RWPE1 (cell line): ENCODE data around the gene NPRL2.

Experiments
- CTCF ChIA-PET: fragments of 350-600 bp; sonication (Branson Sonifier 250); formaldehyde crosslinking; extraction: SDS; loops from one replicate; lab custom pipeline; 2021; lab: Yijun Ruan, JAX
- POLR2A ChIA-PET: fragments of 400-600 bp; formaldehyde crosslinking; extraction: SDS; loops from one replicate; lab custom pipeline; 2020; ENCODE audit warnings: antibody characterized with exemption; ENCODE audit not compliant: low non-redundant PET; lab: Yijun Ruan, JAX
- DNase-seq: peaks from one replicate; pipeline ENCODE4 v3.0.0; 2012; ENCODE audit warnings: low spot score
- H3K27ac ChIP-seq: fragments of 450-650 bp; 2 replicates; pipeline ENCODE4 v1.5.1; 2017
- TF ChIP-seq, protein P1 (sequence below): fragments of 450-650 bp; conservative IDR thresholded peaks from 2 replicates; pipeline ENCODE4 v1.5.1; 2017; ENCODE audit warnings: low read depth, mild to moderate bottlenecking

Gene NPRL2

DNA sequence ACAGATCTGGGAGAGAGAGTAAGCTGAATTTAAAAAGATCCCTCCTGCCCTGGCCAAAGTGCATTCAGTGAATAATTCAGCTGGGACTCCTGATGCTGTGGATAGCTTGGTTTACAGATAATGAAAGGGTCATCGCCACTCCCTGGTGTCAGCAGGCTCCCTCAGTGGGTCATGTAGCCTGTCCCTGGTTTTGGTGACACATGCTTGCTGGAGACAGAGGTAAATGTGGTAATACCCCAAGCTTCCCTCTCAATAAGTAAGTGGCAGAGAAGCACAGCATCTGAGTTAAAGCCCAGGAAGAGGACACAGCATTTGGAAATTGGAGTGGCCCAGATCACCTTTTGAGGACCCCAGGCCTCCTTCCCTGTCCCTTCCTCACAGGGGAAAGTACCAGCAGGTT is 6.9 kb upstream of the NPRL2 start:
- peak overlapping the region; percentile 77 for H3K27ac ChIP-seq
- DNase-seq: no peak
- TF ChIP-seq, protein P1, sequence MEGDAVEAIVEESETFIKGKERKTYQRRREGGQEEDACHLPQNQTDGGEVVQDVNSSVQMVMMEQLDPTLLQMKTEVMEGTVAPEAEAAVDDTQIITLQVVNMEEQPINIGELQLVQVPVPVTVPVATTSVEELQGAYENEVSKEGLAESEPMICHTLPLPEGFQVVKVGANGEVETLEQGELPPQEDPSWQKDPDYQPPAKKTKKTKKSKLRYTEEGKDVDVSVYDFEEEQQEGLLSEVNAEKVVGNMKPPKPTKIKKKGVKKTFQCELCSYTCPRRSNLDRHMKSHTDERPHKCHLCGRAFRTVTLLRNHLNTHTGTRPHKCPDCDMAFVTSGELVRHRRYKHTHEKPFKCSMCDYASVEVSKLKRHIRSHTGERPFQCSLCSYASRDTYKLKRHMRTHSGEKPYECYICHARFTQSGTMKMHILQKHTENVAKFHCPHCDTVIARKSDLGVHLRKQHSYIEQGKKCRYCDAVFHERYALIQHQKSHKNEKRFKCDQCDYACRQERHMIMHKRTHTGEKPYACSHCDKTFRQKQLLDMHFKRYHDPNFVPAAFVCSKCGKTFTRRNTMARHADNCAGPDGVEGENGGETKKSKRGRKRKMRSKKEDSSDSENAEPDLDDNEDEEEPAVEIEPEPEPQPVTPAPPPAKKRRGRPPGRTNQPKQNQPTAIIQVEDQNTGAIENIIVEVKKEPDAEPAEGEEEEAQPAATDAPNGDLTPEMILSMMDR: no peak
- ChIA-PET CTCF (no interaction called here), POLR2A (no interaction called here)

DNA sequence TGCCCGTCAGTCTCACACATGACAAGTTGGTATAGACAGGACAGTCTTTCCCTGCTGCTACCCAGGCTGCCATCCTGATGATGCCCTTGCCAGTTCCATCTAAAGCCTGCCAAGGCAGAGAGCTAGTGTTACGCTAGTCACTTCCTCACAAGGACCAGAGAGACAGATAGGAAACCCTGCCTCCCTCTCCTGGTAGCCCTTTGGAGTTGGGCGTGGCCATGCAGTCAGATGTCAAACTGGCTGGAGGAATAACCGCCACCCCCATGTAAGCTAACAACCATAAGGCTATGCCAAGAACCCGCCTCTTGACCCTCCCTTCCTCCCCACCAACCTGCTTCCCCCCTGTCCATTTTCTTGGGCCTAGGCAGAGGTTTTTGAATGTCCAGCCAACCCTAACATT is 6.0 kb upstream of the NPRL2 start:
- peak overlapping the region; percentile 77 for H3K27ac ChIP-seq
- no peak for DNase-seq
- TF ChIP-seq, protein P1: no peak
- POLR2A ChIA-PET: no interaction called here
- CTCF ChIA-PET: no interaction called here

DNA sequence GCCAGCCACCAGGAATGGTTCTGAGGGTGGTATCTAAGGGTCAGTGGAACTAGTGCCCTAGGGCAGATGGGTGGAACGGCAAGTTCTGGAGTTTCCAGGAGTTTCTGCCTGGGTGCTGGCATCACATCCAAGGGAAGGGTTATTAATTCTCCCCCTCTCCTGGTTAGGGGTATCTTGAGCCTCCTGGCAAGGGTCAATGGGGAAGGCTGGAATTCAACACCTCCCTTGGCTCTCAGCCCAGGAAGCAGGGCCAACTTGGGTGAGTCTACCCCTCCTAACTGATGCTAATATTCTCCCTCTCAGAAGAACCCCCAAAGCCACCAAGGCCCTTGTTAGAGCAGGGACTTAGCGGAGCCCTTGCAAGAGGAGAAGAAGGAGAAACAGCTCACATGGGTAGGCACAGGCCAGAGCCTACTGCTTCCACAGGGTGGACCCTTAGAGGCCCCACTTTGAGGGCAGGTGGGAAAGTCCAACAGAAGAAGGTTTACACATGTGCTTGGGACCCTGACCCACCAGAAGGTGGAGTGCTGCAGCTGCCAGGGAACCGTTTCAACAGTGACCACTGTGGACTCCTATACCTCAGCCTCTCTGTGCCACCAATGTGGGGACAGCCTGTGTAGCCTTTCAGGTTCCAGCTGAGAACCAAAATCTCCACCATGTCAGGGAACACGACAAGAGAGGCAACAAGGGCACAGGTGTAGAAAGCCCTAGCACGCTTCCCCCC is 5.4 kb upstream of the NPRL2 start:
- POLR2A ChIA-PET: no interaction called here
- TF ChIP-seq, protein P1: no peak
- CTCF ChIA-PET: no interaction called here
- no peak for DNase-seq
- peak overlapping the region; percentile 77 for H3K27ac ChIP-seq

DNA sequence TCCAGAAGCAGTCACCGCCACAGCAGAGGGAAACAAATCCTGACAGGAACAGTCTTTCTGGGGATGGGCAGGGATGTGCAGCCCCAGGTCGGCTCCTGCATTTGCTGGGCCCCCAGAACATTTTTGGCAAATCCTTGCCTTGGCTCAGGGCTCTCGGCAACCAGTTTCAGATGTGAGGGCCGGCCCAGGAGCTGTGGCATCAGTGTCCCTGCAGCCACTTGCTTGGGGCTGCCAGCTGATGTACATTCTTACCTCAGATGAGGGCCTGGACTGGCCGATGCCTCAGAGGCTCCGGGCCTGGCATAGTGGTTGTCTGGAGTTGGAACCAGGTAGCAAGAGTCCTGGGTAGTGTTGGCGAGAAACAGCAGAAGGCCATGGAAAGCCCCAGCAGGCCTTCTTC is 4.3 kb upstream of the NPRL2 start:
- POLR2A ChIA-PET: interaction anchor here (1.1 kb wide), 1 partner anchor 14 kb away, joined by 3 read pairs; the partner anchor contains the start of gene RASSF1
- TF ChIP-seq, protein P1: no peak
- DNase-seq: no peak
- CTCF ChIA-PET: no interaction called here
- peak overlapping the region; percentile 77 for H3K27ac ChIP-seq

DNA sequence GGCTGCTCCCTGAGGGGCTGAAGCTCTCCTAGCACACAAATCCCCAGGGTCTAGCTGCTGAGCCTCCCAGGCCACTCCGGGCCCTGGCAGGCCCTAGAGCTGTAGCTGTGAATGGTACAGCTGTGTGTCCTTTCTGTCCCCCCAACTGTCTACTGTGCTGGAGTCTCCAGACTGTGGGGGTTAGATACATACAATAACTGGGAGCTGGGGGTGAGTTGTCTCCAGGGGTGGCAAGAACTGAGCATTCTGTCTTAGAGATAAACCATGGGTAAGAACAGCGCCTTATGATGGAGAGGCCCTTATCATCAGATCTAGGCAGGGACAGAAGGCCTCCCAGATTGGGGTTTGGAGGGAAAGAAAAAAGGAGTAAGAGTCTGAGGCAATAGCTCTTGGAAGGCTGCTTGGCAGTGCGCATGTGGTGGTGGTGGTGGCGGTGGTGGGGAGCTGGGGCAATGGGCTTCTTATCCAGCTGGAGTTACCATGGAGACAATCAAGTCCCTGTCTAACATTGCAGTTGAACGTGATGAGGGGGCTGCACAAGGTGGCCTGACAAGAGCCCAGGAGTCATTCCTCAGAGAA is 3.7 kb upstream of the NPRL2 start:
- CTCF ChIA-PET: interaction anchor here (0.6 kb wide), 1 partner anchor 439 kb away, joined by 3 read pairs; no protein-coding TSS in a partner anchor
- no peak for DNase-seq
- peak overlapping the region; percentile 77 for H3K27ac ChIP-seq

DNA sequence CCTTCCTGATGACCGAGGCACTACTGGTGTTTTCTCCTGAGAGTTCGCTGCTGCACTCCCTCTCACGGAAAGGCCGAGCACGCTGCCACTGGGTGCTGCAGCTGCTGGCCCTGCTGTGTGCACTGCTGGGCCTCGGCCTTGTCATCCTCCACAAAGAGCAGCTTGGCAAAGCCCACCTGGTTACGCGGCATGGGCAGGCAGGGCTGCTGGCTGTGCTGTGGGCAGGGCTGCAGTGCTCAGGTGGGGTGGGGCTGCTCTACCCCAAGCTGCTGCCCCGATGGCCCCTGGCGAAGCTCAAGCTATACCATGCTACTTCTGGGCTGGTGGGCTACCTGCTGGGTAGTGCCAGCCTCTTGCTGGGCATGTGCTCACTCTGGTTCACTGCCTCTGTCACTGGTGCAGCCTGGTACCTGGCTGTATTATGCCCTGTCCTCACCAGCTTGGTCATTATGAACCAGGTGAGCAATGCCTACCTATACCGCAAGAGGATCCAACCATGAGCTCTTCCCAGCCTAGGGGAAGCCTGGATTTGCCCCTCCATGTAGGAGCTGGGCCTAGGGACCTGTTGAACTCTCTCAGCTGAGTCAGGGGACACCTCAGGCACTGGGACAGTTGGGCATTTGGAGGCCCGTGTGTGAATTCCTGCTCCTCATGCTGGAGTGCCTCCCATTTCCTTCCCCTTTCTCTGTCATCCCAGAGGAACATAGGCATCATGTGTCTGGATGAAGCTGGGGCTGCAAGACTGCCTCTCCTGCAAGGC is 2.9 kb upstream of the NPRL2 start:
- TF ChIP-seq, protein P1: no peak
- POLR2A ChIA-PET: interaction anchor here (0.8 to 1.1 kb wide), 2 partner anchors 13 to 14 kb away, joined by 3 to 4 read pairs; partner anchors contain the start of gene RASSF1
- peak overlapping the region; percentile 77 for H3K27ac ChIP-seq
- CTCF ChIA-PET: interaction anchor here (0.8 kb wide), 1 partner anchor 189 kb away, joined by 3 read pairs; no protein-coding TSS in a partner anchor
- no peak for DNase-seq

More for the DNA sequence above, 3.7 kb upstream of the NPRL2 start:
- TF ChIP-seq, protein P1: no peak
- POLR2A ChIA-PET: interaction anchor here (1.1 kb wide), 1 partner anchor 13 kb away, joined by 3 read pairs; the partner anchor contains the start of gene RASSF1
